Activated naive CD4-positive, alpha-beta T cell treated with anti-CD3 and anti-CD28 coated beads for 36 hours (primary cell): ENCODE results near the gene NAA15. TPM values are rescaled to one million over a fixed set of nuclear protein-coding genes. Genes with fewer than 3 reads are reported as not detected.
"Not testable (repeated sequence)": the region's sequence is repeated elsewhere in the genome, so short reads cannot be mapped to it uniquely, and the experiment has no call there.

ENCODE experiments used
- CTCF ChIA-PET: fragments of 350-600 bp; sonication (Branson Sonifier 250); formaldehyde crosslinking; loops from one replicate; lab custom pipeline; 2021; ENCODE audit warnings: antibody characterized with exemption; lab: Charles Lee
- DNase-seq: peaks from one replicate; pipeline ENCODE4 v3.0.0-alpha.2; 2020
- H3K27ac Mint-ChIP-seq: one replicate; pipeline ENCODE4 v1.8.0; 2021; ENCODE audit warnings: mild to moderate bottlenecking, mixed read lengths
- H3K27me3 Mint-ChIP-seq: one replicate; pipeline ENCODE4 v1.8.0; 2021; ENCODE audit warnings: low read depth, mixed read lengths
- H3K36me3 Mint-ChIP-seq: one replicate; pipeline ENCODE4 v1.8.0; 2021; ENCODE audit warnings: low read depth, mixed read lengths
- H3K4me1 Mint-ChIP-seq: one replicate; pipeline ENCODE4 v1.8.0; 2021; ENCODE audit warnings: low read depth, mixed read lengths
- H3K4me3 Mint-ChIP-seq: one replicate; pipeline ENCODE4 v1.8.0; 2021; ENCODE audit warnings: mild to moderate bottlenecking, moderate library complexity, mixed read lengths
- H3K9me3 Mint-ChIP-seq: one replicate; pipeline ENCODE4 v1.8.0; 2021; ENCODE audit warnings: mixed read lengths
- intact Hi-C: fragments of 100-400 bp; cut with micrococcal nuclease; formaldehyde crosslinking; loops from one replicate; pipeline ENCODE4 v1.15.1; 2023
- total RNA-seq, 2 experiments: library from RNA; stranded (reverse); gene quantifications; one replicate each; pipeline ENCODE4 v1.2.3, GENCODE V29; 2021

Gene NAA15
- total RNA-seq, 2 experiments from 2014 or later: 91.5 to 94.0 TPM

- CTCF ChIA-PET: interaction anchor here (0.5 to 1.2 kb wide), 2 partner anchors 34 to 318 kb away, joined by 3 to 4 read pairs; no protein-coding TSS in a partner anchor
- Mint-ChIP-seq H3K4me3 (no peak overlapping the region), H3K9me3 (peaks cover 17% of the 10 kb centered on the region), H3K27ac (peak overlapping the region; percentile 65), H3K27me3 (no peaks in the 10 kb centered on the region), H3K4me1 (peaks cover 14% of the 10 kb centered on the region), H3K36me3 (peaks cover 30% of the 10 kb centered on the region)
- intact Hi-C loops: loop anchor here (1.0 to 2.0 kb wide), 4 partner anchors 34 to 404 kb away; partner anchors contain the start of genes NOCT and SETD7
- DNase-seq: peak; percentile 79
Observed at GRCh38 chr4:139419388-139419914, 118.1 kb downstream of the NAA15 start.

DNA sequence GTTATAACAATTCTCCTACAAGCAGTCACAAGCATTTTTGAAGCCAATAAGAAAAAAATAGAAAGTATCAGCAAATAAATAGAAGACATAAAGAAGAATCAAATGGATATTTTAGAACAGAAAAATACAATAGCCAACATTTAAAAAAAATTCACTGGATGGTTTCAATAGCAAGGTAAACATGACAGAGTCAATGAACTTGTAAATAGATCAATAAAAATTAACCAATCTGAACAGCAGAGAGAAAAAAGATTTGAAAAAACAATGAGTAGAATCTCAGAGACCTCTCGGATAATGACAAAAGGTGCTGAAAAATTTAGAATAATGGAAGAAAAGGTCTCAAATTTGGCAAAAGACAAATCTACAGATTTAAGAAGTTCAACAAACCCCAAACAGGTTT is 119.3 kb downstream of the NAA15 start:
- peak overlapping the region; percentile 61 for H3K27ac Mint-ChIP-seq
- DNase-seq: no peak
- CTCF ChIA-PET: interaction anchor here (0.6 kb wide), 1 partner anchor 628 kb away, joined by 3 read pairs; no protein-coding TSS in a partner anchor

DNA sequence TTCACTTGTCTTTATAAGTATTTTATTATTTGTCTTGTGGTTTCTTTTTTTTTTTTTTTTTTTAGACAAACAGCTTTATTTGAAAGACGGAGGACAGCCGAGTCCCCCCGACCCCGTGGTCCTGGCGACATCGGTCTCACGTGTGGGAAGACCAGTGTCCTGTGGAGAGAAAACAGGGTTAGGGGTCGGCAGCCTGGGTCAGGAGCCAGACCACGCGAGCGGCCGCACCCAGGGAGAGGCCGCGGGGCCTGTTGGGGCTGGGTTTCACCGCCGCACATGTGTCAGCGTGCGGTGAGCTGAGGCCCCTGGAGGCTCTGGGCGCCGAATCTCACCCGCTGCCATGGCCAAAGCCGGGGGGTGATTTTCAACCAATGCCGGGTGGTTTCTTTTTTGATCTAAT is 134.8 kb downstream of the NAA15 start:
- H3K4me3 Mint-ChIP-seq: no peak overlapping the region
- H3K36me3 Mint-ChIP-seq: peaks cover 40% of the 10 kb centered on the region
- no peak for DNase-seq
- CTCF ChIA-PET: interaction anchor here (1.1 kb wide), 1 partner anchor 24 kb away, joined by 4 read pairs; no protein-coding TSS in a partner anchor
- peaks cover 27% of the 10 kb centered on the region for H3K9me3 Mint-ChIP-seq
- H3K4me1 Mint-ChIP-seq: no peaks in the 10 kb centered on the region
- no peaks in the 10 kb centered on the region for H3K27me3 Mint-ChIP-seq
- intact Hi-C loops: no loop called here
- no peak overlapping the region for H3K27ac Mint-ChIP-seq

More for the DNA sequence above, 119.3 kb downstream of the NAA15 start:
- peaks cover 24% of the 10 kb centered on the region for H3K36me3 Mint-ChIP-seq
- H3K9me3 Mint-ChIP-seq: peaks cover 11% of the 10 kb centered on the region
- intact Hi-C loops: no loop called here
- H3K27me3 Mint-ChIP-seq: no peaks in the 10 kb centered on the region
- H3K4me3 Mint-ChIP-seq: no peak overlapping the region
- peaks cover 14% of the 10 kb centered on the region for H3K4me1 Mint-ChIP-seq

GRCh38 chr4:139438141-139438540 is 136.8 kb downstream of the NAA15 start:
- CTCF ChIA-PET: interaction anchor here (0.6 kb wide), 1 partner anchor 40 kb away, joined by 3 read pairs; no protein-coding TSS in a partner anchor
- Mint-ChIP-seq H3K27ac (no peak overlapping the region), H3K9me3 (peaks cover 27% of the 10 kb centered on the region), H3K36me3 (peaks cover 33% of the 10 kb centered on the region), H3K4me3 (no peak overlapping the region), H3K4me1 (no peaks in the 10 kb centered on the region), H3K27me3 (no peaks in the 10 kb centered on the region)
- no peak for DNase-seq
- intact Hi-C loops: no loop called here

- H3K9me3 Mint-ChIP-seq: peaks cover 25% of the 10 kb centered on the region
- intact Hi-C loops: no loop called here
- no peak overlapping the region for H3K4me3 Mint-ChIP-seq
- no peak for DNase-seq
- no peak overlapping the region for H3K27ac Mint-ChIP-seq
- H3K27me3 Mint-ChIP-seq: no peaks in the 10 kb centered on the region
- H3K4me1 Mint-ChIP-seq: no peaks in the 10 kb centered on the region
- CTCF ChIA-PET: no interaction called here
- H3K36me3 Mint-ChIP-seq: peaks cover 33% of the 10 kb centered on the region
Observed at GRCh38 chr4:139441029-139441428, 139.7 kb downstream of the NAA15 start.

- H3K4me1 Mint-ChIP-seq: no peaks in the 10 kb centered on the region
- no peaks in the 10 kb centered on the region for H3K27me3 Mint-ChIP-seq
- CTCF ChIA-PET: interaction anchor here (1.6 to 1.7 kb wide), 2 partner anchors 10 to 114 kb away, joined by 3 to 7 read pairs; no protein-coding TSS in a partner anchor
- peaks cover 15% of the 10 kb centered on the region for H3K36me3 Mint-ChIP-seq
- H3K9me3 Mint-ChIP-seq: peaks cover 12% of the 10 kb centered on the region
- H3K4me3 Mint-ChIP-seq: no peak overlapping the region
- no peak overlapping the region for H3K27ac Mint-ChIP-seq
- DNase-seq: no peak
- intact Hi-C loops: no loop called here
Observed at GRCh38 chr4:139443661-139444060, 142.4 kb downstream of the NAA15 start.

- not testable (repeated sequence) for H3K27me3 Mint-ChIP-seq, H3K27ac Mint-ChIP-seq
- CTCF ChIA-PET: interaction anchor here (1.7 kb wide), 1 partner anchor 8 kb away, joined by 7 read pairs; no protein-coding TSS in a partner anchor
Observed at GRCh38 chr4:139444881-139445280, 143.6 kb downstream of the NAA15 start.

GRCh38 chr4:139447078-139447477 is 145.8 kb downstream of the NAA15 start:
- CTCF ChIA-PET, H3K36me3 Mint-ChIP-seq, H3K27me3 Mint-ChIP-seq, intact Hi-C loops, DNase-seq, H3K4me3 Mint-ChIP-seq, H3K4me1 Mint-ChIP-seq, H3K27ac Mint-ChIP-seq, H3K9me3 Mint-ChIP-seq: not testable (repeated sequence)

More at GRCh38 chr4:139444881-139445280, 143.6 kb downstream of the NAA15 start:
- H3K4me1 Mint-ChIP-seq, DNase-seq, H3K4me3 Mint-ChIP-seq, H3K36me3 Mint-ChIP-seq, intact Hi-C loops, H3K9me3 Mint-ChIP-seq: not testable (repeated sequence)

DNA sequence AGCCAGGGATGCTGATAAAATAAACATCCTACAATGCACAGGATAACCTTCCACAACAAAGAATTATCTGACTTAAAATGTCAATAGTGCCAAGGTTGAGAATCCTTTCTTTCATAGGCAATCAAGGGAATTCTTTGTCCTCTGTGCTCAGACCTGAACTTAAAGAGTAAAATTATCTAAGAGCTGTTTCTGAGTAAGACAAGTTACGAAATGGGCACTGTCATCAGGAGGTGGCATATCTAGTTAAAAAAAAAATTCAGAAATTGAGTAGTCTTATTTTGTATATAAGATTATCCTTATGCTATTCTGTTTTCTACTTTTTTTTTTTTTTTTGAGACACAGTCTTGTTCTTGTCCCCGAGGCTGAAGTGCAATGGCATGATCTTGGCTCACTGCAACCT is 149.3 kb downstream of the NAA15 start:
- intact Hi-C loops: loop anchor here (5.0 kb wide), 1 partner anchor 922 kb away; the partner anchor contains the start of gene SCOC
- Mint-ChIP-seq H3K9me3 (no peaks in the 10 kb centered on the region), H3K27ac (no peak overlapping the region), H3K4me1 (peaks cover 21% of the 10 kb centered on the region), H3K36me3 (peaks cover 2% of the 10 kb centered on the region), H3K4me3 (no peak overlapping the region), H3K27me3 (no peaks in the 10 kb centered on the region)
- CTCF ChIA-PET: interaction anchor here (0.6 to 0.7 kb wide), 3 partner anchors 28 to 245 kb away, joined by 3 read pairs; no protein-coding TSS in a partner anchor
- no peak for DNase-seq

- Mint-ChIP-seq H3K4me1 (peaks cover 35% of the 10 kb centered on the region), H3K9me3 (no peaks in the 10 kb centered on the region), H3K36me3 (peaks cover 2% of the 10 kb centered on the region), H3K4me3 (peak overlapping the region; percentile 97), H3K27ac (peak overlapping the region; percentile 98), H3K27me3 (no peaks in the 10 kb centered on the region)
- CTCF ChIA-PET: interaction anchor here (0.6 kb wide), 1 partner anchor 117 kb away, joined by 3 read pairs; no protein-coding TSS in a partner anchor
- intact Hi-C loops: loop anchor here (2.0 to 5.0 kb wide), 2 partner anchors 645 to 920 kb away; partner anchors contain the start of gene SCOC
- no peak for DNase-seq
Observed at GRCh38 chr4:139451997-139452396, 150.7 kb downstream of the NAA15 start.

DNA sequence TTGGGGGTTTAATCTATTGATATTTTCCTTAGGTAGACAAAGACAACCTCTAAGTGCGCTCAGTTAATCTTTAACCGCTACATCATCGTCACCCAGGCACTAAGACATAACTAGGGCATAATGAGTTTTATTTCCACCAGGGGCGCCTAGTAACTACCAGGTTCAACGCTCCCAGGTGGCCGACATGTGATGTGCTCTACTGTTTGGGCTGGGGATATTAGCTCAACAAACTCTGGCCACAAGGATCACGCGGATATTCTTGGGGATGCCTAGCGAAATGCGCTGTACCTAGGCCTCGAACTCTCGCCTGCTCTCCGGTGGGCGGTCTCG is 151.7 kb downstream of the NAA15 start:
- Mint-ChIP-seq H3K9me3 (no peaks in the 10 kb centered on the region), H3K27me3 (no peaks in the 10 kb centered on the region), H3K4me1 (peaks cover 45% of the 10 kb centered on the region), H3K36me3 (peaks cover 2% of the 10 kb centered on the region), H3K27ac (peak overlapping the region; percentile 98), H3K4me3 (peak overlapping the region; percentile 97)
- peak; percentile 80 for DNase-seq
- CTCF ChIA-PET: interaction anchor here (0.8 to 1.3 kb wide), 8 partner anchors 9 to 439 kb away, joined by 3 to 7 read pairs (median 3); no protein-coding TSS in a partner anchor
- intact Hi-C loops: loop anchor here (1.0 to 5.0 kb wide), 9 partner anchors 34 to 1071 kb away; partner anchors contain the start of genes ELF2, ELMOD2, NAA15 and NOCT

DNA sequence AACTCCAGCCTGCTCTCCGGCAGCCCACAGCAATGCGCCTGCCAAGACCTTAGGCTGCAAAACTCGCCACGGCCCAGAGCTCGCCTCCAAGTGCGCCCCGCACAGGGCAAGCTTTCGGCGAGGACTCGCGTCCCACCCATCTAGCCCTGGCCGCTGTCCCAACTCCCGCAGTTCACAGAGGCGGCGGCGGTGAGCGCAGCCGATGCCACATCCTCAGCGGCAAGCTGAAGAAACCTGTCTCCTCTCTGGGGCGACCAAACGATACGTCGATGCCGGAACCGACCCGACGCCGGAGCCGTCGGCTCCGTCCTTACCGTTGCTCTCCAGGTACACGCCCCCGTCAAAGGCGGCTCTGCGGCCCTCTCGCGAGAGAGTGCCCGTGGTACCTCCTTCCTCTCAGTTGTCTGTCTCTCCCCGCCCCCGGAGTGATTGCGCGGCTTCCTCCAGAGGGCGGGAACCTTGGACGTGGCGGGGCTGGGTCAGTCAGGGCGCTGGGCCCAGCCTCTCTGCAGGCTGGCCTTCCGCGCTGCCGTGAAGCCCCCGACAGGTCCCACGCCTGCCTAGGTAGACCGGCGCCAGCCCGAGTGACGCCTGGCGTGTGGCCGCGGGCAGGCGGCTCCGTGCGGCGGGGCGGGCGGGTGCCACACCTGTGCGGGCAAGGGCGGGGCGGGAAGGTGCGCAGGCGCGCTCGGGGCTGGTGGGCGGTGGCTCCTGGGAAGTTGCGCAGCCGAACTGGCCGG is 152.2 kb downstream of the NAA15 start:
- intact Hi-C loops: loop anchor here (1.0 to 5.0 kb wide), 11 partner anchors 34 to 1071 kb away; partner anchors contain the start of genes ELF2, ELMOD2, NAA15 and NOCT
- no peaks in the 10 kb centered on the region for H3K27me3 Mint-ChIP-seq
- peak overlapping the region; percentile 97 for H3K4me3 Mint-ChIP-seq
- peaks cover 50% of the 10 kb centered on the region for H3K4me1 Mint-ChIP-seq
- peaks cover 2% of the 10 kb centered on the region for H3K36me3 Mint-ChIP-seq
- no peaks in the 10 kb centered on the region for H3K9me3 Mint-ChIP-seq
- CTCF ChIA-PET: interaction anchor here (0.8 to 1.3 kb wide), 8 partner anchors 9 to 439 kb away, joined by 3 to 7 read pairs (median 3); no protein-coding TSS in a partner anchor
- DNase-seq: peak; percentile 98
- H3K27ac Mint-ChIP-seq: peak overlapping the region; percentile 98
